Sigmoid colon (tissue), 4 donors: Measurements from ENCODE around the gene SHISAL1.

Experiments
- CTCF ChIP-seq, 4 experiments: fragments of 450-650 bp in 3 of 4; fragments of 200-600 bp in 1 of 4; IDR thresholded peaks; one replicate each; pipeline ENCODE4 v1.5.1; 2016 to 2019; ENCODE audit warnings: antibody characterized with exemption in 4 of 4, mild to moderate bottlenecking in 3 of 4, moderate library complexity in 2 of 4
- EP300 ChIP-seq, 4 donors: sonication (generic); formaldehyde crosslinking; IDR thresholded peaks; one replicate each; pipeline ENCODE4 v1.6.1; 2017; ENCODE audit warnings: antibody characterized with exemption in 4 of 4
- POLR2A ChIP-seq, 2 donors: fragments of 450-650 bp; IDR thresholded peaks; one replicate each; pipeline ENCODE4 v1.6.1; 2016; ENCODE audit warnings: antibody characterized with exemption in 2 of 2, mild to moderate bottlenecking in 2 of 2, moderate library complexity in 2 of 2
- POLR2AphosphoS5 ChIP-seq, 4 donors: sonication (generic); formaldehyde crosslinking; IDR thresholded peaks; one replicate each; pipeline ENCODE4 v1.6.1; 2017; ENCODE audit warnings: antibody characterized with exemption in 4 of 4

- TF ChIP-seq POLR2A (IDR thresholded peaks at IDR 0.05) (no peak), CTCF (IDR thresholded peaks at IDR 0.05) (no peak), EP300 (IDR thresholded peaks at IDR 0.05) (no peak), POLR2AphosphoS5 (IDR thresholded peaks at IDR 0.05) (no peak)
Observed at GRCh38 chr22:44358709-44359440, 46.1 kb upstream of the SHISAL1 start.
